SKM-1 (cell line): ENCODE data around the gene AADACL4.
A peak's percentile ranks its signal among the peaks of the same experiment; 100 is the strongest.

Experiments used
- DNase-seq: peaks from one replicate; lab custom pipeline; 2025; ENCODE audit not compliant: unreplicated experiment; lab: John Stamatoyannopoulos, UW

Gene AADACL4

GRCh38 chr1:12610941-12611340, 32.9 kb upstream of the AADACL4 start:
- DNase-seq, result no peak

- no peak for DNase-seq
Observed at GRCh38 chr1:12613180-12613579, 30.7 kb upstream of the AADACL4 start.

GRCh38 chr1:12614402-12615158, 29.3 kb upstream of the AADACL4 start:
- DNase-seq, result no peak

- DNase-seq, result peak; percentile 24
Observed at GRCh38 chr1:12615159-12615864, 28.6 kb upstream of the AADACL4 start.

- DNase-seq, result no peak
Observed at GRCh38 chr1:12615865-12616708, 27.8 kb upstream of the AADACL4 start.

GRCh38 chr1:12616709-12617373, 27.0 kb upstream of the AADACL4 start:
- no peak for DNase-seq

GRCh38 chr1:12617511-12617900, 26.4 kb upstream of the AADACL4 start:
- DNase-seq, result no peak

GRCh38 chr1:12617901-12618660, 25.8 kb upstream of the AADACL4 start, which contains the start of gene DHRS3:
DHRS3 (minus strand) TSS chr1:12618210; CDS start chr1:12617348, 862 bp downstream.
- DNase-seq, result peak; percentile 59

GRCh38 chr1:12618661-12618964, 25.3 kb upstream of the AADACL4 start:
- DNase-seq, result no peak

- DNase-seq, result no peak
Observed at GRCh38 chr1:12618965-12619791, 24.7 kb upstream of the AADACL4 start.

GRCh38 chr1:12619792-12620487, 23.9 kb upstream of the AADACL4 start:
- DNase-seq, result peak; percentile 58

- DNase-seq, result peak; percentile 55
Observed at GRCh38 chr1:12620488-12620865, 23.4 kb upstream of the AADACL4 start.

GRCh38 chr1:12620931-12621330, 23.0 kb upstream of the AADACL4 start:
- no peak for DNase-seq

- no peak for DNase-seq
Observed at GRCh38 chr1:12621346-12622335, 22.2 kb upstream of the AADACL4 start.

GRCh38 chr1:12622506-12622905, 21.4 kb upstream of the AADACL4 start:
- no peak for DNase-seq

- no peak for DNase-seq
Observed at GRCh38 chr1:12625276-12625675, 18.6 kb upstream of the AADACL4 start.

GRCh38 chr1:12626888-12627287, 17.0 kb upstream of the AADACL4 start:
- no peak for DNase-seq

- DNase-seq, result no peak
Observed at GRCh38 chr1:12627296-12627695, 16.6 kb upstream of the AADACL4 start.
